T-helper 1 cell treated with Interleukin-12 subunit alpha and Interleukin-12 subunit beta and Interleukin-4 antibody, amounts not matched to agents 30 ng/mL and 1 ng/mL, for 36 hours (primary cell): ENCODE data around the gene LRCH1. TPM values are rescaled to one million over a fixed set of nuclear protein-coding genes. Genes with fewer than 3 reads are reported as not detected.
"Not testable (repeated sequence)": the region's sequence is repeated elsewhere in the genome, so short reads cannot be mapped to it uniquely, and the experiment has no call there.

Experiments
- intact Hi-C: fragments of 100-400 bp; cut with micrococcal nuclease; formaldehyde crosslinking; loops from one replicate; pipeline ENCODE4 v1.15.1; 2024
- total RNA-seq: library from RNA; stranded (reverse); gene quantifications from 2 replicates; pipeline ENCODE4 v1.2.3, GENCODE V29; 2022

The LRCH1 gene
- total RNA-seq, result 23.7 and 24.2 TPM in 2 replicates

DNA sequence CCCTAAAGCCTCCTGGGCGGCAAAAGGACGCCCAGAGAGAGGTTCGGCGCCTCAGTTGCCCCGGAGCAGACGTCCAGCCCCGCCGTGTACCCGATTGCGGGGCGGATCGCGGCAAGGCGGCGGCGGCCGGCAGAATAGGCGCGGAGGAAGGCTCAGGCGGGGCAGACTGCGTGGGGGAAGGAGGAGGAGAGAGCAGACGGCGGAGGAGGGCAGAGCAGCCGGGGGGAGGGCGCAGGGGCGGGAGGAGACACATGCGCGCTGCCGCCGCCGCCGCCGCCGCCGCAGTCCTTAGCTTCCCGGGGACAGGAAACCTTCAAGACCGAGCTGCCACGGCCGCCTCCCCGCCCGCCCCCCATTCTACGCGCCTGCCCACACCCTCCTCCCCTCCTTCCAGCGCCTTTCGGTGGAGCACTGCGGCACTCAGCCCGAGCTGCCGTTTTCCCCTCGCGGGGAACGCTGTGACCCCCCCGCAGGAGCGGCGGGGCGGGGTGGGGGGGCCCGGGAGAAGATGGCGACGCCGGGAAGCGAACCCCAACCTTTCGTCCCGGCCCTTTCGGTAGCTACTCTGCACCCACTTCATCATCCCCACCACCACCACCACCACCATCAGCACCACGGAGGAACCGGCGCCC, at the start of gene LRCH1:
Gene LRCH1, plus strand, starts transcription at position 282 of the 632 bp plus-strand sequence. Its CDS starts 227 bp downstream, at position 509.
- intact Hi-C loops, result loop anchor here (2.0 to 10.0 kb wide), 4 partner anchors 256 to 1752 kb away; partner anchors contain the start of genes RB1 and ZC3H13

DNA sequence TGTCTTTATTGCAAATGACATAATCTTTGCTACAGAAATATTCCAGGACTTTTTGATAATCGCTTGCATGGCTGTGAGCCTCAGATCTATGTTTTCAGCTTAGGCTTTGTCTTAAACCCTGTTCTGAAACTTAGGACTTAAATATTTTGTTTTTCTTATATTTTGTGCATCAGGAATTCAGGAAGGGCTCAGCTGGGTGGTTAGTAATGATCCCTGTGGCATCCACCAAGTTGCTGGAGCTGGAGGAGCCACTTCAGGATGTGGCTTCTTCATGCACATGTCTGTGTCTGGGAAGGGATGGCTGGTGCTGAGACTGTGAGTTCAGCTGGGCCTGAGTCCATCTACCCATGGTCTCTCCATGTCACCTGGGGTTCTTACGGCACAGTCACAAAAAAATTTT, 48.9 kb upstream of the LRCH1 start:
- intact Hi-C loops, result no loop called here

DNA sequence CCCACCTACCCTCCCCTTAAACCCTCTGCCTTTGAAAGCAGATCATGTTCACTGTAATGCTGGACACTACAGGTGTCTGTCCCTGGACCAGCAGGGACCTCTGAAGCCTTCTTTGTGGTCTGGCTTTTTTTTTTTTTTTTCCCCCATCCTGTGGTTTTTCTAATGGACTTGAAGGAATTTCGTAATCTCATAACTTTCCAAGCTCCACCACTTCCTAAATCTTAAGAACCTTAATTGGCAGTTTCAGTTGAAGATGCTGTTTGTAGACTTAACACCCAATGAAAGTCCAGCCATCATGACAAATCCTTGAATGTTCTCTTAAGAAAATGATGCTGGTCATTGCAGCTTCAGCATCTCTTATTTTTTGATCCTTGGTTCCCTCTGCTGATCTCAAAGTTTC, 45.0 kb upstream of the LRCH1 start:
- intact Hi-C loops, result no loop called here

- intact Hi-C loops, result no loop called here
Measured at GRCh38 chr13:46509981-46510380, 43.0 kb upstream of the LRCH1 start.

- intact Hi-C loops, result no loop called here
Measured at GRCh38 chr13:46515803-46516202, 37.2 kb upstream of the LRCH1 start.

DNA sequence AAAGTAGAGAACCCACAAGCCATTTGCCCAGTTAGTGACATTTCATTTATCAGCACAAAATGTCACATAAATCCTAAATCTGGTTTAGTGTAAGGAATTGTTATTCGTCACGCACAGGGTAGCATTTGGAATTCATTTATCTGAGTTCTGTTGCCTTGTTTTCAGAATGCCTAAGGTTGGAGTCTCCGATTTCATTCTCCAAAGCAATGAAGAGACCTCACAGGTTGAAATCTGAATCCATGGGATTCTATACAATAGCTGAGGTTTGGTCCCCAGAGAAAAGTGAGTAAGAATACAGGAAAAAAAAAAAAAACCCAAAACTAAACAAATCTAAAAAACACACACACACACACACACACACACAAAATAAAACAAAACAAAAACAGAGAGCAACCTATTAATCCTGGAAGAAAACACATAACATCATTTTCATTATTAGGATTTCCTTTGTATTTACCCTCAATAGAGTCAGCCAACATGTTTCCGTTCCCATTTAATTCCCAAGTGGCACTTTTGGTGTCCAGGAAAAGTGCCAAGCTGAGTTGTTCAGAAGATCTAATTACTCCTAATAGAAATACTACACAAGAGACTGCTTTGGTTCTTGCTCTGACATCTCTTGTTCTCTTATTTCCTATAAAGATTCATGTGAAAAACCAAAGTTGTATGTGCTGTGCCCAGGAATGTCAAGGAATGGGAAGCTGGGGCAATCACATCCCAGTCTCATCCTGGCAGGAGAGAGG, 36.2 kb upstream of the LRCH1 start:
- intact Hi-C loops, result no loop called here

DNA sequence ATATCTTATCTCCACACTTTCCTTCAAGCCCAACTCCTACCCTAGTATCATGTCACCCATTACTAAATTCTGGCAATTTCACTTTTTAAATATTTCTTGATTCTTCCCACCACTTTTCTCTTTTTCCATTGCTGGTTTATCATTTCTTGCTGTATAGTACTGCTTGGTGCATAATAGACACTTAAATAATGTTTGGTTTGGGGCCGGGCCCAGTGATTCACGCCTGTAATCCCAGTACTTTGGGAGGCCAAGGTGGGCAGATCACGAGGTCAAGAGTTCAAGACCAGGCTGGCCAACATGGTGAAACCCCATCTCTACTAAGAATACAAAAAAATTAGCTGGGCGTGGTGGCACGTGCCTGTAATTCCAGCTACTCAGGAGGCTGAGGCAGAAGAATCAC, 35.2 kb upstream of the LRCH1 start:
- intact Hi-C loops, result not testable (repeated sequence)

- intact Hi-C loops, result no loop called here
Measured at GRCh38 chr13:46519182-46519581, 33.8 kb upstream of the LRCH1 start.

GRCh38 chr13:46520166-46520565, 32.8 kb upstream of the LRCH1 start:
- intact Hi-C loops, result no loop called here

GRCh38 chr13:46521486-46521885, 31.5 kb upstream of the LRCH1 start:
- intact Hi-C loops, result no loop called here

DNA sequence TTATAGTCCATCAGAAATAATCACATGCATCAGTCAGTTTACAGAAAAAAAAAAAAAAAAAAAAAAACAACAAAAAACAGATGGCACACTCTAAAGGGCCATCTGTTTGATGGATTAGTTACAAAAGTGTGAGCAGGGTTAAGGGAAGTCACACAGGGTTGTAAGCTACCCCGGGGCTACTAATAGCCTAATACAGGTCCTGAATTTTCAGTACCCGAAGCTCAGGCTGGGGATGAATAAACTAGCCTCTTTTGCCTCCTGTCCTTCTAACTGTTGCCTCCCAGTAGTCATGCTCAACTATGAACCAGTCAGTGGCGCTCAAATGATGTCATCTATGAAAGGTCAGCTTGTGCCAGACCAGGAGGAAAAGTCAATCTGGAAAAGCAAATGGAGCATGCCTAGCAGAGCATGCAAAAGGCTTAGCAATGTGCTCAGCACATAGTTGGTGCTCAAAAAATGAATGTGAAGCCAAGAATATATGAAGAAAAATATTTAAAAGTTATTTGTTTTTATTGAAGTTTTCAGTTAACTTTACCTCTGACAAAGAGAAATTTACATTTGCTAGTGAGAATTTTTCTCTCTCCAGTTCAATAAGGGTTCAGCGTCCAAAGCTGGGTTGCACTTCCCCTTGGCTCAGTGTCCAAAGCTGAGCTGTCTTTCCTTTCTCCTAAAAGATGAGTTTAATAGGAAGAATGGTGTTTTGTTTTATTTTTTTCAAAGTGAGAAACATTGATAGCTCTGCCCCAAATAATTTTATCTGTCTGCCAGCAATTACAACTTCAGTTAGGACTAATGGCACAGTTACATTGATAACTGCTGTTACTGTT, 30.8 kb upstream of the LRCH1 start:
- intact Hi-C loops, result no loop called here

DNA sequence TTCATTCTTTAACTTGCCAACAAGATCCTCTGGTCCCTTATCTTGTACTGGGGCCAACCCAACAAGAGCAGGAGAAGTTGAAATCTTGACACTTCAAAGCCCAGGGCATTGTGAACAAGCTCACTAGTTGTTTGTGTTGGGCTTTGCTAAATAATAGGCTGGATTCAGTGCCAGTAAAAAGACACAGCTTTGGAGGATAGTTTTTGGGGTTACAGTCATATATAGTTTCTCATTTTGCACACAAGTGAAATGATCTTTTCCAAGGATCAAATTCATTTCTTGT, 30.3 kb upstream of the LRCH1 start:
- intact Hi-C loops, result no loop called here

DNA sequence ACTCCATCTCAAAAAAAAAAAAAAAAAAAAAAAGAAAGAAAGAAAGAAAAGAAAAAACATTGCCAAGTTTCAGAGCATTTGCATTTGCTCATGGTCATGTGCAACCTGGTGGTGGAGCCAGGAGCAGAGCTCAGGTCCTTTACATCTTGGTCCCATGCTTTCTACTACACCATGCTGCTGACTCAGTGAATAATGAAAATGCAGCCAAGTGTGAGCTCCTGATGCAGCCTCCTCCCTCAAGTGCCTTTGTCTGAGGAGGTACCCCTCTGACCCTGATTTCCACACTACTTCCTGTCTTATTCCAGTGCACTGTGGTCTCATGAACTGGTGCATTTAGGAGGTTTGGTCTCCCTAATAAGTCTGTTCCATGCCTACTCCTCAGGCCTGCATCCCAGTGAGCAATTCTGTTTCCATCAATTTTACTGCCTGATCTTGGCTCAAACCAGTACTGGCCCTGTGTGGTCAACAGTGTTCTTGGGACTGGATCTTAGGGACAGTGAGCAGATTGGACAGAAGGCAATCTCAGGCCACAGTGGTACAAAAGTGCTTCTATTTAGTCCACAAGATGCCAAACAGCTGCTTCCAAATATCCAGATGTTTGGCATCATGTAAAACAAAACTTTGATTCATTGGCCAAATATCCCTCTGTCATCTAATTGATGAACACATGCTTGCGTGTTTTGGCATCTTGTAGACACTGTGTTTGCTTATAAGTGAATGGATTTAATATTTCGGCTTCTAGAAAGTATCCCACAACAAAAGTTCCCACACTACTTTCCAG, 28.8 kb upstream of the LRCH1 start:
- intact Hi-C loops, result no loop called here

- intact Hi-C loops, result no loop called here
Measured at GRCh38 chr13:46526100-46526735, 26.8 kb upstream of the LRCH1 start.

DNA sequence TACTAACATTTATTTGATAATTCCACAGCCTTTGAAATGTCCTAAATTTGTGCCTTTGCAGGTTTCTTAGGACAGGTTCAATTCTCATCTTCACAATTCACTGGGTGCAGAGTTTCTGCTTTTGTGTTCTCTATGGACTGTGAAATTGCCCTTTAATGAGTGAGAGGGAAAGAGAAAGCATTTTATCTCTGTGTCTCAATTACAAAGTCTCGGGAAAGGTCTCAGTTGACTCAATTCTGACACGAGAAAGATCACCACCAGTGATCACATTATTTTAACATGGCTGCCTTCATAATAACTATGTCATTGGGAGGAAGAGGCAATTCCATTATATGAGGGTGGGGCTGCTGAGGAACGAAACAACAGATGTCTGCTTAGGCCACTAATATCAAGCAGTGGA, 26.2 kb upstream of the LRCH1 start:
- intact Hi-C loops, result no loop called here

GRCh38 chr13:46527237-46527636, 25.7 kb upstream of the LRCH1 start:
- intact Hi-C loops, result no loop called here

GRCh38 chr13:46529216-46529919, 23.6 kb upstream of the LRCH1 start:
- intact Hi-C loops, result no loop called here

DNA sequence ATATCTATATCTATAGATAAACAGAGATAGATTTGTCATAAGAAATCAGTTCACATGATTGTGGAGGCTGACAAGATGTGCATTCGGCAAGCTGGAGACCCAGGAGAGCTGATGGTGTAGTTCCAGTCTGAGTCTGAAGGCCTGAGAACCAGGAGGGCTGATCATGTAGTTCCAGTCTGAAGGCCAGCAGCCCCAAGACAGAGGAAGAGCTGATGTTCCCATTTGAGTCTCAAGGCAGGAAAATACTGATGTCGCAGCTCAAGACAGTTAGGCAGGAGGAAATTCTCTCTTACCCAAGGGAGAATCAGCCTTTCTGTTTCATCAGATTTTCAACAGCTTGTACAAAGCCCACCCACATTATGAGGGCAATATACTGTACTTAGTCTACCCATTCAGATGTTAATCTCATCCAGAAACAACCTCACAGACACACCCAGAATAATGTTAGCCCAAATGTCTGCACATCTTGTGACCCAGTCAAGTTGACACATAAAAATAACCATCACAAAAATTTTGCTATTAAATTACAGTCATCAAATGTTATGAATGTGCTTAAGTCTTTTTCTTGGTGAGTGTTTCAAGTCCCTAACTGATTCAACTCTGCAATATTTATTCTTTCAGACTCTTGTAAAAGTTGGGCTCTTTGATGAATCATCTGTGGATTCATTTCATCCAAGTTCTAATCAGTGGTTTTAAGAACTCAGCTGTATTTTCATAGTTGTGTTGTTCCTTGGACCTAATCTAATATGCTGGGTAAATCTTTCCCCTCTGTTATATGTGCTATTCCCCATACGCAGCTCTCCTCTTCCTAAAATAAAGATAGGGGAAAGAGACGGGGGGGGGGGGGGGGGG, 22.7 kb upstream of the LRCH1 start:
- intact Hi-C loops, result no loop called here

DNA sequence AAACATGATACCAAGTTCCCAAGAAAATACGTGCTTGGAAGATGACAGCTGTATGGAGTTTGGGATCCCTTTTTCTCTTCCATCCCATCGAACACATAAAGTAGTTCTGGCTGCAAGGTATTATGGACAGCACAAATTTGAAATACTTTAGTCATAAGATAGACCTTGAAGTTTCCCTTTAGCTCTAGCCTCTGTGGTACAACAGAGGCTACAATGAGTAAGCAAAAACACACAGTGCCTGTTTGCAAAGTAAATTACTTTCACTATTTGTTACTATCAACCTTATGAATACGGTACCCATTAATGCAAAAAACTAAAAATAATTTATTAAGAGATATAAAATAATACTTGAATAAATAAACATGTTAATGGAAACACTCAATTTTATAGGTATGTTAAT, 21.0 kb upstream of the LRCH1 start:
- intact Hi-C loops, result no loop called here

DNA sequence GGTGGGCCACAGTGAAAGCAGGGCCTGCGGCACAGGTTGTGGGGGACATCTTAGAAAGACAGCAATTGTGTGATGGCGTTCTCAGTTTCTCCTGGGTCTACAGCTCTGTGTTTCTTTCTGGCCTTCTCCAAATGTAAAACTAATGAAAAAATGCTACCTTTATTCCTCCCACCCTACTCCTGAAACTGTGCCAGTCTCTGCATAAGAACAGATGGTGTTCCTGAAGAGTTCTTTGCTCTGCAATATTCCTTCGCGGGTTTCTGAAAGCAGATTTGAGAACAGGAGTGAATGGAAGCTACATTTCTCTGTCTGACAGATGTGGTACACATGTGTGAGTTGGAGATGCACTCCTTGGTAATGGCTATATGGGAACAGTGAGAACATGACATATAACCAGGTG, 18.0 kb upstream of the LRCH1 start:
- intact Hi-C loops, result no loop called here
